Measurements from ENCODE around the gene GALNS. TPM values are rescaled to one million over a fixed set of nuclear protein-coding genes. Genes with fewer than 3 reads are reported as not detected.
"Not testable (repeated sequence)": the region's sequence is repeated elsewhere in the genome, so short reads cannot be mapped to it uniquely, and the experiment has no call there.

Gene GALNS
- polyA plus RNA-seq, 12 donors, result 11.2 to 35.2 (median 18.8) TPM; not detected in 1

GRCh38 chr16:88839745-88840599 is 16.8 kb downstream of the GALNS start:
- no peak for DNase-seq

GRCh38 chr16:88839026-88839529 is 17.7 kb downstream of the GALNS start:
- DNase-seq, result no peak

- DNase-seq, result no peak
Observed at GRCh38 chr16:88838566-88838965, 18.2 kb downstream of the GALNS start.

GRCh38 chr16:88837806-88838205 is 18.9 kb downstream of the GALNS start:
- no peak for DNase-seq

- DNase-seq, result no peak
Observed at GRCh38 chr16:88836791-88837190, 20.0 kb downstream of the GALNS start.

GRCh38 chr16:88835818-88836217 is 20.9 kb downstream of the GALNS start:
- DNase-seq, result no peak

GRCh38 chr16:88835383-88835782 is 21.4 kb downstream of the GALNS start:
- DNase-seq, result no peak

- DNase-seq, result no peak
Observed at GRCh38 chr16:88834670-88835069, 22.1 kb downstream of the GALNS start.

- no peak for DNase-seq
Observed at GRCh38 chr16:88833086-88833485, 23.7 kb downstream of the GALNS start.

GRCh38 chr16:88831838-88832237 is 24.9 kb downstream of the GALNS start:
- DNase-seq, result no peak

- no peak for DNase-seq
Observed at GRCh38 chr16:88830783-88831182, 26.0 kb downstream of the GALNS start.

GRCh38 chr16:88830258-88830657 is 26.5 kb downstream of the GALNS start:
- DNase-seq, result no peak

GRCh38 chr16:88828711-88829110 is 28.0 kb downstream of the GALNS start:
- no peak for DNase-seq

GRCh38 chr16:88827727-88828126 is 29.0 kb downstream of the GALNS start:
- DNase-seq, result no peak

- no peak for DNase-seq
Observed at GRCh38 chr16:88826070-88826840, 30.5 kb downstream of the GALNS start.

- DNase-seq, result no peak
Observed at GRCh38 chr16:88825146-88825545, 31.6 kb downstream of the GALNS start.

GRCh38 chr16:88824256-88825077 is 32.3 kb downstream of the GALNS start:
- no peak for DNase-seq

GRCh38 chr16:88823646-88824045 is 33.1 kb downstream of the GALNS start:
- DNase-seq, result not testable (repeated sequence)

- DNase-seq, result no peak
Observed at GRCh38 chr16:88822281-88823040, 34.3 kb downstream of the GALNS start.

- no peak for DNase-seq
Observed at GRCh38 chr16:88821168-88821850, 35.4 kb downstream of the GALNS start.

Measured in muscle of arm (tissue), 12 donors.